GM06990 (cell line): ENCODE data around the gene SPRY2.

Source experiments
- DNase-seq: peaks from one replicate; pipeline ENCODE4 v3.0.0-alpha.2; 2011; ENCODE audit not compliant: insufficient read length; ENCODE audit errors: extremely low read depth
- H3K27me3 ChIP-seq: replicated peaks from 2 replicates; pipeline ENCODE4 v1.6.0; 2011; ENCODE audit warnings: low read length; ENCODE audit not compliant: control insufficient read depth, insufficient read depth
- H3K36me3 ChIP-seq: 2 replicates; pipeline ENCODE4 v1.5.1; 2011; ENCODE audit warnings: low read length; ENCODE audit not compliant: control insufficient read depth, insufficient read depth
- H3K4me3 ChIP-seq: replicated peaks from 2 replicates; pipeline ENCODE4 v1.5.1; 2011; ENCODE audit warnings: low read depth, mild to moderate bottlenecking, control low read depth, low read length
- TF ChIP-seq, protein P1 (sequence below): IDR thresholded peaks from 2 replicates; pipeline ENCODE4 v1.5.1; 2011; ENCODE audit warnings: low read length, control low read depth, mild to moderate bottlenecking, inconsistent platforms; ENCODE audit not compliant: insufficient read depth, poor library complexity, severe bottlenecking

SPRY2 gene

DNA sequence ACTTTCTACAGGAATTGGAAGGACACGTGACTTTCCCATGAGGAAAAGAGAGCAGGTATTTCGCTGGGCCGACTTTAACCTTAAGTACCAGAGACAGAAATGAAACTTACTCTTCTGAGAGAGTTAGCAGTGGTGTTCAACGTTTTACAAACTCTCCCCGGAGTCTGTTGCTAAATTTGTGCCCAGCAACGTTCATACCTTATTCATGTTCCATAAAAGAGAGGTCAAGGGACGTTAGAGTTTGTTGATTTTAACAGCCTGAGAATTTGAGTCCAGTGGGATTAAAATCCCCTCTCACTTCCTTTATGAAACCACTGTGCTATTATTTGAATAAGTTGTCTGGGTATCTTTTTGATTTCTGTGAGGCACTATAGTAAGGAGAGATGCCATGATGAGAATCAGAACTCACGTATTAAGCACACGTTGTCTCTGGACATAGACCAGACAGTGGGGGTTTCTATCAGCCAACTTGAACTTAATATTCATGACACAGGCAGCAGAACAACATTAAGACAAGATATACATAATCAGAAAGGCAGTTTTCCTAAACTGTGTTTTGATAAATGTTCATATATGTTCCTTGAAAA, 33.4 kb downstream of the SPRY2 start:
- no peaks in the 10 kb centered on the region for H3K36me3 ChIP-seq
- TF ChIP-seq, protein P1, sequence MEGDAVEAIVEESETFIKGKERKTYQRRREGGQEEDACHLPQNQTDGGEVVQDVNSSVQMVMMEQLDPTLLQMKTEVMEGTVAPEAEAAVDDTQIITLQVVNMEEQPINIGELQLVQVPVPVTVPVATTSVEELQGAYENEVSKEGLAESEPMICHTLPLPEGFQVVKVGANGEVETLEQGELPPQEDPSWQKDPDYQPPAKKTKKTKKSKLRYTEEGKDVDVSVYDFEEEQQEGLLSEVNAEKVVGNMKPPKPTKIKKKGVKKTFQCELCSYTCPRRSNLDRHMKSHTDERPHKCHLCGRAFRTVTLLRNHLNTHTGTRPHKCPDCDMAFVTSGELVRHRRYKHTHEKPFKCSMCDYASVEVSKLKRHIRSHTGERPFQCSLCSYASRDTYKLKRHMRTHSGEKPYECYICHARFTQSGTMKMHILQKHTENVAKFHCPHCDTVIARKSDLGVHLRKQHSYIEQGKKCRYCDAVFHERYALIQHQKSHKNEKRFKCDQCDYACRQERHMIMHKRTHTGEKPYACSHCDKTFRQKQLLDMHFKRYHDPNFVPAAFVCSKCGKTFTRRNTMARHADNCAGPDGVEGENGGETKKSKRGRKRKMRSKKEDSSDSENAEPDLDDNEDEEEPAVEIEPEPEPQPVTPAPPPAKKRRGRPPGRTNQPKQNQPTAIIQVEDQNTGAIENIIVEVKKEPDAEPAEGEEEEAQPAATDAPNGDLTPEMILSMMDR = no peak
- H3K27me3 ChIP-seq = no peaks in the 10 kb centered on the region
- no peak overlapping the region for H3K4me3 ChIP-seq
- no peak for DNase-seq

DNA sequence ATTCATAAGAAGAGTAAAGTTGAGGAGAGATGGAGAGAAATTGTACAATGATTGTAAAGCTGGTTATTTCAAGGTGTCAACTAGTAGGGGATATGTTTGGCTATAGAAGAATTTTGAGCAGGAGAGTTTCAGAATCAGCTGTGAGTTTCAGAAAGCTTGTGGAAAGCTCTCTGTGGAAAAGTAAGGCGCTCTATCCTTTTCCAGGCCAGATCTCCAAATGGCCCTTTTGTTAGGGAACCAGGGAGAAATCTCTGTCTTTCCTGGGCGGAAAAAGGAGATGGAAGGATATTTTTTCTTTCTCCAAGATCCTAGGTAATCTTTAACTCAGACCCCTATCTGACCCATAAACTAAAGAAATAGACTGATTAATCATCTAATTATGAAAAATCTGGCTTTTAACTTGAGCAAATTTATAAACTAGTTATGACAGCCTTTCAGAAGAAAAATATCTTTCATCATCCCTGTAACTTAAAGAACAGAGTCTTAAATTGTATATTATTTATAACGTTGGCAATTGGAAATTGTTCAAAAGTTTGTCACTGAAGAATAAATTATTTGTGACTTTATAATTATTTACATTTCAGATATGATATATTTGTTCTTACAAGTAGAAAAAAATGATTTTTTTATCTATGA, 34.5 kb downstream of the SPRY2 start:
- Histone ChIP-seq H3K4me3 (no peak overlapping the region), H3K36me3 (no peaks in the 10 kb centered on the region)

DNA sequence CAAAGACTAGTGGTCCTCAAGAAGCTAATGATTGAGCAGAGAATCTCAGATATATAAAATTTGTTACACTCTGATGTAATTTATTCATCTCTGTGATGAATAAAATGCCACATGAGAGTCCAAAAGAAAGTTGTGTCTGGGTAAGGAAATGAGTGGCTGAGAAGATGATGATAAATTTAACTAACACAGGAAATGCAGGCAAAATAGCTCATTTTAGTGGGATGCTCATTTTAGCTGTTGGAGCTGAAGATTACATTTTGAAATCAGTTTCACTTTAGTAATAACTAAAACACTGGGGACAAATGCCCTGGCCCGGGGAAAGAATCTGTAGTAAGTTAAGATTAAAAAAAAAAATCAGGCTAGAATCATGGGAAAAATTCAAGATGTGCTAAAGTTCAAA, 35.2 kb downstream of the SPRY2 start:
- no peaks in the 10 kb centered on the region for H3K27me3 ChIP-seq
- H3K36me3 ChIP-seq = no peaks in the 10 kb centered on the region
- no peak overlapping the region for H3K4me3 ChIP-seq
- no peak for DNase-seq
- TF ChIP-seq, protein P1 = no peak

More for the DNA sequence above, 34.5 kb downstream of the SPRY2 start:
- no peak for DNase-seq
- TF ChIP-seq, protein P1 = no peak
- no peaks in the 10 kb centered on the region for H3K27me3 ChIP-seq

DNA sequence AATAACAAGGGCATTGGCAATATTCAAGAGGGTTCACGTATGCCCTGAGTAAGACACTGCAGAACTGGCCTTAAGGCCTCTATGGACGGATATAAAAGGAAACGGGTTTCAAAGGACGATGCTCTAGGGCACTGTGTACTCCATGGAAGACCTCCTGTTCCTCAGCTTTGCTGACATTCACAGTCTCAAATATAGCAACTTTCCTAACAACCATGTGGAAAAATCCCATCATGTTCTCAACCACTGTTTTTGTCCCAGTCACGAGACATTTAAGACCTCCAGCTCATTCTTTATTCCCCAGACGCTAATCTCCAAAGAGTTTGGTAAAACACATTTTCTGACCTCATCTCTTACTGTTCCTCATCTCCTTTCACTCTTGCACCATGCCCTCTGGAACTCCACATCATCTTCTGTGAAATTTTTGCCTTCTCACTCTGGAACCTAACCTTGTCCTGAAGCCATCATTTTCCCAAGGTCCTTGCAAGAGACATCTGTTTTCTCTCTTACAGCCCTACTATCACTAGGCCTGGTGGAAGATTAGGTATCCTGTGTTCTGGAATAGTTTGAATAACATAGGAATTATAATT, 37.6 kb downstream of the SPRY2 start:
- DNase-seq = no peak
- Histone ChIP-seq H3K27me3 (no peaks in the 10 kb centered on the region), H3K4me3 (no peak overlapping the region), H3K36me3 (no peaks in the 10 kb centered on the region)
- TF ChIP-seq, protein P1 = no peak

DNA sequence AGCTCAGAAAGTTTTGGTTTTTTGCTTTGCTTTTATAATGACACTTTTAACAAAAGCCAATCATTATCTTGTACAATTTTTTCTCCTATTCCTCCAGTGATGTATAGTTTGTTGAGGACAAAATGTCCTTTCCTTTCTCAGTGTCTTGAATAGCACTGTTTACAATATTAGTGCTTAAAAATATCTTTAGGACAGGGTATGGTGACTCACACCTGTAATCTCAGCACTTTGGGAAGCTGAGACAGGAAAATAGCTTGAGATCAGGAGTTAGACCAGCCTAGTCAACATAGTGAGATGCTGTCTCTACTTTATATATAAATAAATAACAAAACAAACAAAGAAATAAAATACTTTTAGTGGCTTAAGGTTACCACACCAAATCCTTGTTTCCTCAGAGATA, 41.9 kb downstream of the SPRY2 start:
- TF ChIP-seq, protein P1 = no peak

More for the DNA sequence above, 41.9 kb downstream of the SPRY2 start:
- DNase-seq = no peak
- Histone ChIP-seq H3K27me3 (no peaks in the 10 kb centered on the region), H3K4me3 (no peak overlapping the region), H3K36me3 (no peaks in the 10 kb centered on the region)
